Tibial nerve (tissue), 4 donors: Measurements from ENCODE around the gene CALU. TPM values are rescaled to one million over a fixed set of nuclear protein-coding genes. Genes with fewer than 3 reads are reported as not detected.
A peak's percentile ranks its signal among the peaks of the same experiment; 100 is the strongest.

Experiments used
- DNase-seq, 2 donors: peaks; one replicate each; pipeline ENCODE4 v3.0.0-alpha.2; 2019; ENCODE audit warnings: low spot score in 2 of 2
- H3K27ac ChIP-seq, 4 donors: fragments of 200-600 bp; sonication (generic) in 3 of 4; one replicate each; pipeline ENCODE4 v1.5.1; 2017 to 2019; ENCODE audit warnings: mild to moderate bottlenecking in 1 of 4
- H3K27me3 ChIP-seq, 2 donors: fragments of 200-600 bp; sonication (generic) in 1 of 2; one replicate each; pipeline versions ENCODE4 v1.5.1 to v1.6.0; 2017 to 2019
- H3K36me3 ChIP-seq, 3 donors: fragments of 200-600 bp; sonication (generic); one replicate each; pipeline ENCODE4 v1.5.1; 2018 to 2019
- H3K4me1 ChIP-seq, 4 donors: fragments of 200-600 bp; sonication (generic) in 3 of 4; one replicate each; pipeline ENCODE4 v1.5.1; 2017 to 2019
- H3K4me3 ChIP-seq, 4 donors: fragments of 200-600 bp; sonication (generic) in 3 of 4; one replicate each; pipeline ENCODE4 v1.5.1; 2017 to 2019; ENCODE audit warnings: mild to moderate bottlenecking in 1 of 4, moderate library complexity in 1 of 4
- H3K9me3 ChIP-seq, 4 donors: fragments of 200-600 bp; sonication (generic) in 3 of 4; one replicate each; pipeline ENCODE4 v1.5.1; 2017 to 2019
- CTCF ChIP-seq, 5 experiments: fragments of 200-600 bp in 3 of 5; fragments of 450-650 bp in 2 of 5; sonication (generic) in 3 of 5; IDR thresholded peaks; one replicate each; pipeline ENCODE4 v1.5.1; 2016 to 2019; ENCODE audit warnings: antibody characterized with exemption in 5 of 5, mild to moderate bottlenecking in 3 of 5, moderate library complexity in 2 of 5
- EP300 ChIP-seq, 2 donors: sonication (generic); formaldehyde crosslinking; IDR thresholded peaks; one replicate each; pipeline ENCODE4 v1.6.1; 2017; ENCODE audit warnings: antibody characterized with exemption in 2 of 2, mild to moderate bottlenecking in 1 of 2
- POLR2A ChIP-seq, 2 donors: fragments of 450-650 bp; IDR thresholded peaks; one replicate each; pipeline ENCODE4 v1.6.1; 2017; ENCODE audit warnings: antibody characterized with exemption in 2 of 2, mild to moderate bottlenecking in 2 of 2, moderate library complexity in 2 of 2
- WGBS, 2 donors: methylation state at CpG; one replicate each; pipeline ENCODE4 v1.1.5; 2018; 5-methylcytosine and 5-hydroxymethylcytosine counted together
- total RNA-seq, 4 donors: library from RNA; depleted of rRNA; stranded (reverse); fragments of >200 nt; gene quantifications; one replicate each; pipeline ENCODE4 v1.1.0, GENCODE V29; 2016

CALU gene
- total RNA-seq, 4 donors from 2014 or later, result 77.3 to 94.8 (median 90.0) TPM

- Histone ChIP-seq H3K9me3 (no peaks in the 10 kb centered on the region), H3K27ac (peak overlapping the region in 2 of 4 donors; percentile 60 to 62), H3K4me1 (peaks cover 0 to 73% (median 25%) of the 10 kb centered on the region in 4 donors), H3K36me3 (peaks cover 0 to 11% (median 0%) of the 10 kb centered on the region in 3 donors), H3K4me3 (no peak overlapping the region), H3K27me3 (no peaks in the 10 kb centered on the region)
- no peak for TF ChIP-seq POLR2A (IDR thresholded peaks at IDR 0.05)
- no peak for TF ChIP-seq EP300 (IDR thresholded peaks at IDR 0.05)
- TF ChIP-seq CTCF (IDR thresholded peaks at IDR 0.05), result no peak
- 11 to 27% methylated on average over 2 of the region's 2 CpGs for WGBS, 2 donors
- DNase-seq, result no peak
Measured at GRCh38 chr7:128744366-128744905, 5.3 kb downstream of the CALU start.

GRCh38 chr7:128745706-128746105, 6.5 kb downstream of the CALU start:
- Histone ChIP-seq H3K27me3 (no peaks in the 10 kb centered on the region), H3K4me1 (peaks cover 0 to 67% (median 21%) of the 10 kb centered on the region in 4 donors), H3K36me3 (peaks cover 0 to 23% (median 0%) of the 10 kb centered on the region in 3 donors), H3K9me3 (no peaks in the 10 kb centered on the region), H3K4me3 (no peak overlapping the region), H3K27ac (no peak overlapping the region)
- TF ChIP-seq EP300 (IDR thresholded peaks at IDR 0.05), result no peak
- no peak for TF ChIP-seq POLR2A (IDR thresholded peaks at IDR 0.05)
- no peak for TF ChIP-seq CTCF (IDR thresholded peaks at IDR 0.05)
- 44 to 50% methylated on average over 1 of the region's 1 CpG for WGBS, 2 donors
- no peak for DNase-seq

- TF ChIP-seq POLR2A (IDR thresholded peaks at IDR 0.05) (no peak), EP300 (IDR thresholded peaks at IDR 0.05) (no peak), CTCF (IDR thresholded peaks at IDR 0.05) (no peak)
- H3K36me3 ChIP-seq, result peaks cover 0 to 41% (median 0%) of the 10 kb centered on the region in 3 donors
- no peaks in the 10 kb centered on the region for H3K9me3 ChIP-seq
Measured at GRCh38 chr7:128747327-128748079, 8.3 kb downstream of the CALU start.

GRCh38 chr7:128752251-128752650, 13.1 kb downstream of the CALU start:
- 97 to 100% methylated on average over 1 of the region's 1 CpG for WGBS, 2 donors
- H3K36me3 ChIP-seq, result peaks cover 0 to 67% (median 2%) of the 10 kb centered on the region in 3 donors

More at GRCh38 chr7:128747327-128748079, 8.3 kb downstream of the CALU start:
- H3K4me3 ChIP-seq, result no peak overlapping the region
- peaks cover 0 to 49% (median 10%) of the 10 kb centered on the region in 4 donors for H3K4me1 ChIP-seq
- DNase-seq, result no peak
- 88 to 90% methylated on average over 6 of the region's 6 CpGs for WGBS, 2 donors
- H3K27me3 ChIP-seq, result no peaks in the 10 kb centered on the region
- no peak overlapping the region for H3K27ac ChIP-seq

More at GRCh38 chr7:128752251-128752650, 13.1 kb downstream of the CALU start:
- peaks cover 0 to 26% (median 0%) of the 10 kb centered on the region in 4 donors for H3K4me1 ChIP-seq
- DNase-seq, result no peak
- H3K27ac ChIP-seq, result no peak overlapping the region
- no peak overlapping the region for H3K4me3 ChIP-seq
- TF ChIP-seq POLR2A (IDR thresholded peaks at IDR 0.05) (no peak), CTCF (IDR thresholded peaks at IDR 0.05) (no peak), EP300 (IDR thresholded peaks at IDR 0.05) (no peak)
- no peaks in the 10 kb centered on the region for H3K9me3 ChIP-seq
- no peaks in the 10 kb centered on the region for H3K27me3 ChIP-seq
